Endothelial cell of umbilical vein (primary cell): Measurements from ENCODE around the gene ACTBL2. TPM values are rescaled to one million over a fixed set of nuclear protein-coding genes. Genes with fewer than 3 reads are reported as not detected.

Source experiments
- BruUV-seq: library from RNA; stranded (reverse); fragments of 400-500 nt; replicated peaks from 2 replicates; lab custom pipeline; 2021; lab: Mats Ljungman, UMichigan
- CTCF ChIA-PET: fragments of 300-600, 350-600 bp; sonication (Branson Sonifier 250); formaldehyde crosslinking; loops from one replicate; lab custom pipeline; 2021; ENCODE audit warnings: antibody characterized with exemption, inconsistent platforms; lab: Charles Lee
- POLR2A ChIA-PET: fragments of 300-600, 350-600 bp; sonication (Branson Sonifier 250); formaldehyde crosslinking; loops from one replicate; lab custom pipeline; 2021; ENCODE audit warnings: antibody characterized with exemption, inconsistent platforms; lab: Charles Lee
- DNase-seq: peaks from one replicate; pipeline ENCODE4 v3.0.0-alpha.2; 2011; ENCODE audit warnings: low read depth, low spot score
- FAIRE-seq: peaks from 2 replicates; lab custom pipeline; 2011; peaks lifted over from hg19 to GRCh38; lab: Jason Lieb, UNC
- H2AFZ ChIP-seq: 2 replicates; pipeline ENCODE4 v1.6.0; 2012; ENCODE audit warnings: low read depth, low read length, control low read depth, inconsistent platforms
- H3K27ac ChIP-seq: 2 replicates; pipeline ENCODE4 v1.5.1; 2011; ENCODE audit warnings: low read depth, mild to moderate bottlenecking, control low read depth, low read length, moderate library complexity; ENCODE audit not compliant: insufficient read depth
- H3K27me3 ChIP-seq, 2 experiments: 2 replicates each; pipeline versions ENCODE4 v1.6.0 to v1.6.1; 2011; ENCODE audit warnings: low read length in 2 of 2, mixed read lengths in 1 of 2; ENCODE audit not compliant: control insufficient read depth in 2 of 2, insufficient read depth in 2 of 2
- H3K36me3 ChIP-seq, 2 experiments: 2 replicates in 1 of 2; 3 replicates in 1 of 2; pipeline ENCODE4 v1.5.1; 2011; ENCODE audit warnings: low read length in 2 of 2, mild to moderate bottlenecking in 1 of 2, moderate library complexity in 1 of 2; ENCODE audit not compliant: control insufficient read depth in 2 of 2, insufficient read depth in 2 of 2; ENCODE audit errors: extremely low read depth in 1 of 2
- H3K4me1 ChIP-seq: 3 replicates; pipeline ENCODE4 v1.5.1; 2011; ENCODE audit warnings: mild to moderate bottlenecking, low read length; ENCODE audit not compliant: control insufficient read depth, insufficient read depth; ENCODE audit errors: extremely low read depth
- H3K4me2 ChIP-seq: 2 replicates; pipeline ENCODE4 v1.6.1; 2011; ENCODE audit warnings: low read length, control low read depth, mixed read lengths; ENCODE audit not compliant: insufficient read depth
- H3K4me3 ChIP-seq, 3 experiments: fragments of 200-600 bp in 1 of 3; sonication (generic), shearing (Covaris generic) in 1 of 3; replicated peaks in 1 of 3; 2 replicates each; pipeline ENCODE4 v1.5.1; 2011 to 2016; ENCODE audit warnings: control low read depth in 3 of 3, low read length in 3 of 3, mild to moderate bottlenecking in 2 of 3, inconsistent platforms in 1 of 3, low read depth in 1 of 3, moderate library complexity in 1 of 3; ENCODE audit not compliant: insufficient read depth in 1 of 3
- H3K79me2 ChIP-seq: 2 replicates; pipeline ENCODE4 v1.6.0; 2012; ENCODE audit warnings: low read length, inconsistent platforms; ENCODE audit not compliant: control insufficient read depth, insufficient read depth
- H3K9ac ChIP-seq: replicated peaks from 2 replicates; pipeline ENCODE3; 2011; ENCODE audit warnings: low read length, control low read depth; ENCODE audit not compliant: insufficient read depth; ENCODE audit errors: extremely low read depth
- H3K9me1 ChIP-seq: replicated peaks from 3 replicates; pipeline ENCODE4 v1.6.0; 2011; ENCODE audit warnings: mild to moderate bottlenecking, low read length; ENCODE audit not compliant: control insufficient read depth, insufficient read depth; ENCODE audit errors: extremely low read depth
- H3K9me3 ChIP-seq: replicated peaks from 2 replicates; pipeline ENCODE4 v1.5.1; 2012; ENCODE audit warnings: low read length, inconsistent platforms; ENCODE audit not compliant: control insufficient read depth, insufficient read depth
- H4K20me1 ChIP-seq: replicated peaks from 2 replicates; pipeline ENCODE3; 2011; ENCODE audit warnings: mild to moderate bottlenecking, low read length; ENCODE audit not compliant: control insufficient read depth, insufficient read depth; ENCODE audit errors: extremely low read depth
- CTCF ChIP-seq, 2 donors: IDR thresholded peaks; 1 replicate in 1 of 2; 2 replicates in 1 of 2; pipeline ENCODE4 v1.5.1; 2011; ENCODE audit warnings: low read length in 2 of 2, mild to moderate bottlenecking in 2 of 2, moderate library complexity in 2 of 2, control low read depth in 1 of 2, inconsistent platforms in 1 of 2, low read depth in 1 of 2; ENCODE audit not compliant: insufficient read depth in 1 of 2; ENCODE audit errors: extremely low read depth in 1 of 2
- EZH2 ChIP-seq: IDR thresholded peaks from 2 replicates; pipeline ENCODE4 v1.6.1; 2012; ENCODE audit warnings: borderline replicate concordance, low read depth, mild to moderate bottlenecking, moderate library complexity, low read length, inconsistent platforms; ENCODE audit not compliant: severe bottlenecking
- FOS ChIP-seq: IDR thresholded peaks from 2 replicates; pipeline ENCODE4 v1.6.1; 2011; ENCODE audit warnings: mild to moderate bottlenecking, low read length, moderate library complexity, borderline replicate concordance; ENCODE audit not compliant: insufficient read depth
- GATA2 ChIP-seq: IDR thresholded peaks from 2 replicates; pipeline ENCODE4 v1.7.0; 2011; ENCODE audit warnings: low read depth, mild to moderate bottlenecking, moderate library complexity, mixed read lengths, low read length; ENCODE audit not compliant: insufficient read length, insufficient read depth
- JUN ChIP-seq: IDR thresholded peaks from 2 replicates; pipeline ENCODE4 v1.6.1; 2011; ENCODE audit warnings: borderline replicate concordance, low read depth; ENCODE audit not compliant: insufficient read length, insufficient read depth
- MAX ChIP-seq: IDR thresholded peaks from 2 replicates; pipeline ENCODE4 v1.6.1; 2011; ENCODE audit not compliant: insufficient read depth, insufficient read length
- MYC ChIP-seq: IDR thresholded peaks from one replicate; pipeline ENCODE4 v1.6.1; 2011; ENCODE audit warnings: mild to moderate bottlenecking, low read depth, low read length
- POLR2A ChIP-seq: IDR thresholded peaks from 2 replicates; pipeline ENCODE4 v1.6.1; 2012; ENCODE audit warnings: low read depth, mild to moderate bottlenecking, control low read depth, low read length
- POLR2AphosphoS5 ChIP-seq: IDR thresholded peaks from 2 replicates; pipeline ENCODE4 v1.6.1; 2012; ENCODE audit warnings: low read depth, mild to moderate bottlenecking, control low read depth, low read length, moderate library complexity; ENCODE audit not compliant: insufficient read depth
- dilution Hi-C: fragments of 300-500 bp; cut with MboI; formaldehyde crosslinking; loops from one replicate; pipeline ENCODE4 v1.15.0; 2019; ENCODE audit warnings: low sequenced_read_pairs; ENCODE audit not compliant: extremely low pct_ligation_motif_present
- intact Hi-C: fragments of 100-400 bp; cut with micrococcal nuclease; formaldehyde crosslinking; loops from one replicate; pipeline ENCODE4 v1.10.0; 2022
- polyA plus RNA-seq, 4 experiments: library from polyadenylated mRNA; depleted of rRNA in 3 of 4; stranded (reverse) in 3 of 4; unstranded in 1 of 4; fragments of >200 nt; gene quantifications; 2 replicates each; pipeline versions ENCODE4 v1.2.1 to v1.2.3, GENCODE V29; 2011 to 2012; ENCODE audit warnings: missing spikeins in 1 of 4
- total RNA-seq: library from RNA; stranded (reverse); gene quantifications from 2 replicates; pipeline ENCODE4 v1.2.3, GENCODE V29; 2021

ACTBL2 gene
- total and polyA plus RNA-seq, 2 donors (not counting 3 experiments of a cell fraction or from before 2014, with no cell fraction given), result 0.08 TPM; not detected in 1

- H3K9me3 ChIP-seq, result no peaks in the 10 kb centered on the region
- dilution Hi-C loops (loop anchor here (25.0 kb wide), 1 partner anchor 974 kb away; the partner anchor contains the start of gene PLK2), intact Hi-C loops (loop anchor here (1.0 kb wide), 2 partner anchors 47 to 52 kb away; no protein-coding TSS in a partner anchor)
- peak; percentile 91 for DNase-seq
- no peaks in the 10 kb centered on the region for H3K79me2 ChIP-seq
- TSS peak; percentile 76 for BruUV-seq
- no peaks in the 10 kb centered on the region for H3K27me3 ChIP-seq
- H3K4me3 ChIP-seq, result no peak overlapping the region
- ChIA-PET CTCF (interaction anchor here (0.8 to 1.1 kb wide), 2 partner anchors 11 to 291 kb away, joined by 5 read pairs; no protein-coding TSS in a partner anchor), POLR2A (no interaction called here)
- TF ChIP-seq POLR2AphosphoS5 (peak; percentile 68), CTCF (IDR thresholded peaks at IDR 0.05; ENCODE audit: extremely low read depth in 1 of 2, insufficient read depth in 1 of 2, low read depth in 1 of 2, low read length in 2 of 2) (no peak), POLR2A (peak; percentile 52), MAX (no peak), MYC (no peak), FOS (peak; percentile 87), EZH2 (no peak), GATA2 (peak; percentile 59), JUN (peak; percentile 86)
- peak overlapping the region; percentile 13 for H2AFZ ChIP-seq
- H3K4me2 ChIP-seq, result peak overlapping the region; percentile 68
- FAIRE-seq, result peak; percentile 87
- H3K27ac ChIP-seq, result peak overlapping the region; percentile 90
- H3K9ac ChIP-seq, result peak overlapping the region; percentile 67
- H3K36me3 ChIP-seq, result no peaks in the 10 kb centered on the region
- no peaks in the 10 kb centered on the region for H4K20me1 ChIP-seq
- peaks cover 51% of the 10 kb centered on the region for H3K4me1 ChIP-seq
- H3K9me1 ChIP-seq, result no peaks in the 10 kb centered on the region
Observed at GRCh38 chr5:57488215-57488955, 5.8 kb upstream of the ACTBL2 start.
